GM12892 (cell line): Measurements from ENCODE around the gene ASTN2.

Experiments used
- POLR2AphosphoS5 ChIP-seq: IDR thresholded peaks from 2 replicates; pipeline ENCODE4 v1.6.1; 2011; ENCODE audit warnings: low read depth, low read length, control low read depth
- TAF1 ChIP-seq: IDR thresholded peaks from 2 replicates; pipeline ENCODE4 v1.6.1; 2011; ENCODE audit warnings: low read depth, mild to moderate bottlenecking, control low read depth, low read length, borderline replicate concordance

GRCh38 chr9:116928289-116928688 lies 486.6 kb downstream of the ASTN2 start:
- no peak for TF ChIP-seq TAF1
- TF ChIP-seq POLR2AphosphoS5: no peak
